ENCODE measurements around the gene CCDC102A. TPM values are rescaled to one million over a fixed set of nuclear protein-coding genes. Genes with fewer than 3 reads are reported as not detected.

Gene CCDC102A
- total RNA-seq, 1 experiment from 2014 or later: 4.1 TPM

GRCh38 chr16:57517397-57518367 is 18.7 kb downstream of the CCDC102A start:
- CTCF ChIA-PET: interaction anchor here (0.5 to 8.3 kb wide), 11 partner anchors 7 to 450 kb away, joined by 3 to 129 read pairs (median 3); no protein-coding TSS in a partner anchor
- Mint-ChIP-seq H3K4me3 (ENCODE audit: unreplicated experiment) (no peak overlapping the region), H3K4me1 (ENCODE audit: insufficient read depth, unreplicated experiment) (no peaks in the 10 kb centered on the region), H3K36me3 (ENCODE audit: insufficient read depth, unreplicated experiment) (peaks cover 12% of the 10 kb centered on the region), H3K27ac (ENCODE audit: low read depth, unreplicated experiment) (no peak overlapping the region), H3K9me3 (ENCODE audit: unreplicated experiment) (no peaks in the 10 kb centered on the region), H3K27me3 (ENCODE audit: insufficient read depth, unreplicated experiment) (no peaks in the 10 kb centered on the region)
- TF ChIP-seq CTCF (IDR thresholded peaks at IDR 0.05; ENCODE audit: unreplicated experiment): no peak
- no TSS peak for BruUV-seq (replicated peaks)
- no peak for DNase-seq (ENCODE audit: unreplicated experiment)
- intact Hi-C loops (cut with micrococcal nuclease): no loop called here
- POLR2A ChIA-PET: no interaction called here

- no peak for TF ChIP-seq CTCF (IDR thresholded peaks at IDR 0.05; ENCODE audit: unreplicated experiment)
- Mint-ChIP-seq H3K4me3 (ENCODE audit: unreplicated experiment) (no peak overlapping the region), H3K4me1 (ENCODE audit: insufficient read depth, unreplicated experiment) (no peaks in the 10 kb centered on the region), H3K9me3 (ENCODE audit: unreplicated experiment) (no peaks in the 10 kb centered on the region), H3K27me3 (ENCODE audit: insufficient read depth, unreplicated experiment) (no peaks in the 10 kb centered on the region), H3K36me3 (ENCODE audit: insufficient read depth, unreplicated experiment) (peaks cover 14% of the 10 kb centered on the region), H3K27ac (ENCODE audit: low read depth, unreplicated experiment) (no peak overlapping the region)
- ChIA-PET CTCF (interaction anchor here (0.6 to 8.3 kb wide), 4 partner anchors 8 to 563 kb away, joined by 3 to 129 read pairs (median 4); no protein-coding TSS in a partner anchor), POLR2A (no interaction called here)
- no TSS peak for BruUV-seq (replicated peaks)
- DNase-seq (ENCODE audit: unreplicated experiment): no peak
- intact Hi-C loops (cut with micrococcal nuclease): no loop called here
These were observed 19.6 kb downstream of the CCDC102A start for GRCh38 chr16:57516773-57517172.

GRCh38 chr16:57516176-57516725 is 20.1 kb downstream of the CCDC102A start:
- no TSS peak for BruUV-seq (replicated peaks)
- H3K4me3 Mint-ChIP-seq (ENCODE audit: unreplicated experiment): no peak overlapping the region
- TF ChIP-seq CTCF (IDR thresholded peaks at IDR 0.05; ENCODE audit: unreplicated experiment): no peak
- intact Hi-C loops (cut with micrococcal nuclease): no loop called here
- H3K27ac Mint-ChIP-seq (ENCODE audit: low read depth, unreplicated experiment): no peak overlapping the region
- no peaks in the 10 kb centered on the region for H3K9me3 Mint-ChIP-seq (ENCODE audit: unreplicated experiment)
- ChIA-PET CTCF (interaction anchor here (0.6 to 8.3 kb wide), 3 partner anchors 96 to 562 kb away, joined by 3 to 129 read pairs (median 4); no protein-coding TSS in a partner anchor), POLR2A (no interaction called here)
- H3K4me1 Mint-ChIP-seq (ENCODE audit: insufficient read depth, unreplicated experiment): no peaks in the 10 kb centered on the region
- H3K27me3 Mint-ChIP-seq (ENCODE audit: insufficient read depth, unreplicated experiment): no peaks in the 10 kb centered on the region
- DNase-seq (ENCODE audit: unreplicated experiment): no peak
- peaks cover 14% of the 10 kb centered on the region for H3K36me3 Mint-ChIP-seq (ENCODE audit: insufficient read depth, unreplicated experiment)
